MM.1S (cell line): ENCODE measurements around the gene CBX5.
A peak's percentile ranks its signal among the peaks of the same experiment; 100 is the strongest.
"Not testable (repeated sequence)": the region's sequence is repeated elsewhere in the genome, so short reads cannot be mapped to it uniquely, and the experiment has no call there.

ENCODE experiments used
- DNase-seq: peaks from one replicate; pipeline ENCODE4 v3.0.0-alpha.2; 2015
- H2AFZ ChIP-seq: fragments of 300-600 bp; sonication (generic); 2 replicates; pipeline ENCODE4 v1.6.0; 2016; ENCODE audit warnings: antibody characterized with exemption, low read length
- H3F3A ChIP-seq: fragments of 300-600 bp; sonication (generic); 2 replicates; pipeline ENCODE4 v1.6.1; 2016; ENCODE audit warnings: mild to moderate bottlenecking, antibody characterized with exemption, low read length, moderate library complexity, mixed read lengths; ENCODE audit not compliant: insufficient read depth
- H3K27ac ChIP-seq: fragments of 300-600 bp; sonication (generic); 2 replicates; pipeline ENCODE4 v1.5.1; 2016; ENCODE audit warnings: mild to moderate bottlenecking, low read length
- H3K27me3 ChIP-seq: fragments of 300-600 bp; sonication (generic); replicated peaks from 2 replicates; pipeline ENCODE4 v1.6.0; 2016; ENCODE audit warnings: low read length; ENCODE audit not compliant: insufficient read depth
- H3K36me3 ChIP-seq: fragments of 300-600 bp; sonication (generic); replicated peaks from 2 replicates; pipeline ENCODE4 v1.6.1; 2016; ENCODE audit warnings: mild to moderate bottlenecking, low read length, mixed read lengths; ENCODE audit not compliant: insufficient read depth
- H3K4me1 ChIP-seq: fragments of 300-600 bp; sonication (generic); 2 replicates; pipeline ENCODE4 v1.6.1; 2016; ENCODE audit warnings: low read length, mixed read lengths
- H3K4me2 ChIP-seq: fragments of 300-600 bp; sonication (generic); 2 replicates; pipeline ENCODE4 v1.6.0; 2016; ENCODE audit warnings: low read depth, low read length
- H3K4me3 ChIP-seq: fragments of 300-600 bp; sonication (generic); 2 replicates; pipeline ENCODE4 v1.5.1; 2016; ENCODE audit warnings: low read length, mixed read lengths
- H3K79me2 ChIP-seq: fragments of 300-600 bp; sonication (generic); 2 replicates; pipeline ENCODE4 v1.6.1; 2016; ENCODE audit warnings: mixed run types, low read length, mixed read lengths
- H3K9ac ChIP-seq: fragments of 300-600 bp; sonication (generic); 2 replicates; pipeline ENCODE4 v1.6.1; 2016; ENCODE audit warnings: low read length, mixed read lengths
- H3K9me2 ChIP-seq: fragments of 300-600 bp; sonication (generic); replicated peaks from 2 replicates; pipeline ENCODE4 v1.6.1; 2016; ENCODE audit warnings: mild to moderate bottlenecking, low read length, mixed read lengths; ENCODE audit not compliant: insufficient read depth
- H3K9me3 ChIP-seq: fragments of 300-600 bp; sonication (generic); replicated peaks from 2 replicates; pipeline ENCODE4 v1.6.1; 2016; ENCODE audit warnings: mild to moderate bottlenecking, low read length, mixed read lengths; ENCODE audit not compliant: insufficient read depth
- H4K20me1 ChIP-seq: fragments of 300-600 bp; sonication (generic); 2 replicates; pipeline ENCODE4 v1.6.1; 2016; ENCODE audit warnings: mild to moderate bottlenecking, low read length, moderate library complexity, mixed read lengths; ENCODE audit not compliant: insufficient read depth
- CTCF ChIP-seq: fragments of 300-600 bp; sonication (generic); IDR thresholded peaks from 2 replicates; pipeline ENCODE4 v1.5.1; 2016; ENCODE audit warnings: antibody characterized with exemption, low read length, mixed read lengths
- EZH2 ChIP-seq: fragments of 300-600 bp; sonication (generic); optimal IDR thresholded peaks from 2 replicates; pipeline ENCODE3; 2017; ENCODE audit warnings: low read depth, mild to moderate bottlenecking, antibody characterized with exemption, low read length, mixed read lengths
- EZH2phosphoT487 ChIP-seq: fragments of 300-600 bp; sonication (generic); IDR thresholded peaks from 2 replicates; pipeline ENCODE4 v1.6.1; 2018; ENCODE audit warnings: antibody characterized with exemption, low read length

Gene CBX5

GRCh38 chr12:54286042-54287030, 6.4 kb upstream of the CBX5 start:
- H3K4me1 ChIP-seq: peaks cover 15% of the 10 kb centered on the region; the same call in 1 of the 2 replicates
- no peak for TF ChIP-seq EZH2phosphoT487
- no peak for TF ChIP-seq EZH2
- peaks cover 36% of the 10 kb centered on the region for H3K79me2 ChIP-seq
- H3K9me3 ChIP-seq: no peaks in the 10 kb centered on the region
- H3K9ac ChIP-seq: no peak overlapping the region
- H3K27me3 ChIP-seq: no peaks in the 10 kb centered on the region
- no peak for DNase-seq
- no peak overlapping the region for H3K4me3 ChIP-seq
- H3F3A ChIP-seq: peaks cover 71% of the 10 kb centered on the region
- no peak overlapping the region for H2AFZ ChIP-seq
- no peaks in the 10 kb centered on the region for H3K9me2 ChIP-seq
- H3K36me3 ChIP-seq: peaks cover 25% of the 10 kb centered on the region
- no peak overlapping the region for H3K4me2 ChIP-seq
- H3K27ac ChIP-seq: no peak overlapping the region
- H4K20me1 ChIP-seq: peaks cover 41% of the 10 kb centered on the region

GRCh38 chr12:54285150-54286041, 5.5 kb upstream of the CBX5 start:
- no peak overlapping the region for H3K27ac ChIP-seq
- no peak for DNase-seq
- no peak overlapping the region for H2AFZ ChIP-seq
- no peaks in the 10 kb centered on the region for H3K9me3 ChIP-seq
- peaks cover 78% of the 10 kb centered on the region for H3F3A ChIP-seq
- H3K4me3 ChIP-seq: no peak overlapping the region
- no peak overlapping the region for H3K9ac ChIP-seq
- peaks cover 25% of the 10 kb centered on the region for H3K36me3 ChIP-seq
- H3K27me3 ChIP-seq: no peaks in the 10 kb centered on the region
- TF ChIP-seq CTCF (peak; percentile 26), EZH2 (no peak), EZH2phosphoT487 (no peak)
- peaks cover 15% of the 10 kb centered on the region; the same call in 1 of the 2 replicates for H3K4me1 ChIP-seq
- H3K9me2 ChIP-seq: no peaks in the 10 kb centered on the region
- H3K4me2 ChIP-seq: no peak overlapping the region
- H3K79me2 ChIP-seq: peaks cover 44% of the 10 kb centered on the region
- peaks cover 41% of the 10 kb centered on the region for H4K20me1 ChIP-seq

- peaks cover 25% of the 10 kb centered on the region for H3K36me3 ChIP-seq
- H4K20me1 ChIP-seq: peaks cover 41% of the 10 kb centered on the region
- peaks cover 15% of the 10 kb centered on the region; the same call in 1 of the 2 replicates for H3K4me1 ChIP-seq
- DNase-seq, H3K9me2 ChIP-seq, H2AFZ ChIP-seq, H3K9ac ChIP-seq, H3K27me3 ChIP-seq, H3K27ac ChIP-seq, H3K9me3 ChIP-seq: not testable (repeated sequence)
- peaks cover 76% of the 10 kb centered on the region for H3F3A ChIP-seq
- peak overlapping the region; percentile 86 for H3K4me3 ChIP-seq
- H3K79me2 ChIP-seq: peaks cover 47% of the 10 kb centered on the region
- peak overlapping the region; percentile 65 for H3K4me2 ChIP-seq
These were observed 4.3 kb upstream of the CBX5 start for GRCh38 chr12:54284070-54284780.
